Measurements from ENCODE around the gene NPTX1. TPM values are rescaled to one million over a fixed set of nuclear protein-coding genes. Genes with fewer than 3 reads are reported as not detected.

NPTX1 gene
- total and polyA plus RNA-seq, 9 of the 15 experiments (the other 6 are each of a cell fraction or from before 2014, with no cell fraction given): 0.04 TPM; not detected in 8

Small RNA genes lying within 50 kb of the gene (microRNA-seq; reads per million reads assigned to microRNA genes)
- not detected for gene MIR4730 (ENCODE audit: borderline microRNAs expressed)

Small RNA genes lying within 50 kb of the gene (small RNA-seq; reads per million reads assigned to genes)
- not detected for gene AC120024.2
- gene AC120024.3: not detected
- not detected for gene MIR4730

Other genes with a start within 250 kb of the NPTX1 start
- gene RNF213, start 215.8 kb downstream of the NPTX1 start, total RNA-seq (2014; rRNA removed): 13.2 and 17.1 TPM in 2 replicates
- 19.8 and 20.9 TPM in 2 replicates for gene RNF213, start 215.8 kb downstream of the NPTX1 start, total RNA-seq (2014; rRNA removed; fragmentation: Illumina TruSeq; extraction: Trizol)
- gene RNF213, start 215.8 kb downstream of the NPTX1 start, total RNA-seq (2015; rRNA removed; fragmentation: Illumina TruSeq; extraction: Trizol): 17.8 and 17.9 TPM in 2 replicates
- 33.6 and 34.3 TPM in 2 replicates for gene RNF213, start 215.8 kb downstream of the NPTX1 start, total RNA-seq (2021)
- gene RNF213, start 215.8 kb downstream of the NPTX1 start, polyA plus RNA-seq (2011; rRNA removed): 26.7 and 36.2 TPM in 2 replicates
- gene RNF213, start 215.8 kb downstream of the NPTX1 start, polyA plus RNA-seq (2014; fragmentation: Illumina TruSeq; extraction: Trizol): 24.2 and 26.9 TPM in 2 replicates
- gene RNF213, start 215.8 kb downstream of the NPTX1 start, polyA plus RNA-seq (2014; fragmentation: Nextera tagmentation; extraction: Ambion mirVana): 1 to 10 TPM; 5.3 to 7.1 TPM
- 15.9 and 20.1 TPM in 2 replicates for gene RNF213, start 215.8 kb downstream of the NPTX1 start, polyA plus RNA-seq (2014; rRNA removed)
- 3.1 and 5.2 TPM in 2 replicates for gene ENDOV, start 61.4 kb downstream of the NPTX1 start, total RNA-seq (2014; rRNA removed)
- gene ENDOV, start 61.4 kb downstream of the NPTX1 start, total RNA-seq (2014; rRNA removed; fragmentation: Illumina TruSeq; extraction: Trizol): 2.0 and 2.3 TPM in 2 replicates
- gene ENDOV, start 61.4 kb downstream of the NPTX1 start, total RNA-seq (2015; rRNA removed; fragmentation: Illumina TruSeq; extraction: Trizol): 2.8 and 3.7 TPM in 2 replicates
- 7.1 and 7.3 TPM in 2 replicates for gene ENDOV, start 61.4 kb downstream of the NPTX1 start, total RNA-seq (2021)
- gene ENDOV, start 61.4 kb downstream of the NPTX1 start, polyA plus RNA-seq (2011; rRNA removed): 7.9 and 8.2 TPM in 2 replicates
- gene ENDOV, start 61.4 kb downstream of the NPTX1 start, polyA plus RNA-seq (2014; fragmentation: Illumina TruSeq; extraction: Trizol): 4.3 and 5.0 TPM in 2 replicates
- gene ENDOV, start 61.4 kb downstream of the NPTX1 start, polyA plus RNA-seq (2014; fragmentation: Nextera tagmentation; extraction: Ambion mirVana): 1 to 10 TPM; 1.2 to 3.2 TPM
- gene ENDOV, start 61.4 kb downstream of the NPTX1 start, polyA plus RNA-seq (2014; rRNA removed): 3.8 and 5.6 TPM in 2 replicates
- gene RPTOR, start 68.2 kb upstream of the NPTX1 start, total RNA-seq (2014; rRNA removed): 18.6 and 19.1 TPM in 2 replicates
- gene RPTOR, start 68.2 kb upstream of the NPTX1 start, total RNA-seq (2014; rRNA removed; fragmentation: Illumina TruSeq; extraction: Trizol): 10.2 and 10.4 TPM in 2 replicates
- 9.5 and 10.7 TPM in 2 replicates for gene RPTOR, start 68.2 kb upstream of the NPTX1 start, total RNA-seq (2015; rRNA removed; fragmentation: Illumina TruSeq; extraction: Trizol)
- gene RPTOR, start 68.2 kb upstream of the NPTX1 start, total RNA-seq (2021): 46.1 and 54.1 TPM in 2 replicates
- gene RPTOR, start 68.2 kb upstream of the NPTX1 start, polyA plus RNA-seq (2011; rRNA removed): 4.4 and 7.2 TPM in 2 replicates
- gene RPTOR, start 68.2 kb upstream of the NPTX1 start, polyA plus RNA-seq (2014; fragmentation: Illumina TruSeq; extraction: Trizol): 11.7 and 16.8 TPM in 2 replicates
- gene RPTOR, start 68.2 kb upstream of the NPTX1 start, polyA plus RNA-seq (2014; fragmentation: Nextera tagmentation; extraction: Ambion mirVana): under 1 TPM; 0.24 to 0.35 TPM
- gene RPTOR, start 68.2 kb upstream of the NPTX1 start, polyA plus RNA-seq (2014; rRNA removed): 10.7 and 14.7 TPM in 2 replicates